ENCODE results near the gene HMGN3.

DNA sequence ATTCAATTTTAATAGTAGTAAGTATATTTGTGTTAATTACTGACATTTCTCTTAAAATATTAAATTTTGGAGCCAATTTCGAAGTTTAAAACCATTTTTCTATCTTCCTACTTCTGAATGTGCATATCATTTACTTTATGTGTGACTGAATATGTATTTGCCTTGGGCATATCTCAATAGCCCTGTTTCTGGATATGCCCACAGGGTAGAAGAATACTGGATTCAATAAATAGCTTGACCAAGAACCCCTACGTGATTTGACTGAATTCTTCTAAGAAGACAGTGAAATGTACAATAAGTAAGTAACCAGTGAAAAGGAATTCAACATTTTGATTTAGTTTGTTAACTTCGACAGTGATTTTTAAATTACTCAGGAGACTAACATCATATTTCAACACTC, 7.8 kb downstream of the HMGN3 start:
- TF ChIP-seq, protein P1, sequence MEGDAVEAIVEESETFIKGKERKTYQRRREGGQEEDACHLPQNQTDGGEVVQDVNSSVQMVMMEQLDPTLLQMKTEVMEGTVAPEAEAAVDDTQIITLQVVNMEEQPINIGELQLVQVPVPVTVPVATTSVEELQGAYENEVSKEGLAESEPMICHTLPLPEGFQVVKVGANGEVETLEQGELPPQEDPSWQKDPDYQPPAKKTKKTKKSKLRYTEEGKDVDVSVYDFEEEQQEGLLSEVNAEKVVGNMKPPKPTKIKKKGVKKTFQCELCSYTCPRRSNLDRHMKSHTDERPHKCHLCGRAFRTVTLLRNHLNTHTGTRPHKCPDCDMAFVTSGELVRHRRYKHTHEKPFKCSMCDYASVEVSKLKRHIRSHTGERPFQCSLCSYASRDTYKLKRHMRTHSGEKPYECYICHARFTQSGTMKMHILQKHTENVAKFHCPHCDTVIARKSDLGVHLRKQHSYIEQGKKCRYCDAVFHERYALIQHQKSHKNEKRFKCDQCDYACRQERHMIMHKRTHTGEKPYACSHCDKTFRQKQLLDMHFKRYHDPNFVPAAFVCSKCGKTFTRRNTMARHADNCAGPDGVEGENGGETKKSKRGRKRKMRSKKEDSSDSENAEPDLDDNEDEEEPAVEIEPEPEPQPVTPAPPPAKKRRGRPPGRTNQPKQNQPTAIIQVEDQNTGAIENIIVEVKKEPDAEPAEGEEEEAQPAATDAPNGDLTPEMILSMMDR (IDR thresholded peaks at IDR 0.05; ENCODE audit: low read length): no peak
- no peak for TF ChIP-seq EZH2 (IDR thresholded peaks at IDR 0.05; ENCODE audit: borderline replicate concordance, low read length)
